B cell (primary cell): Measurements from ENCODE around the gene QSER1. TPM values are rescaled to one million over a fixed set of nuclear protein-coding genes. Genes with fewer than 3 reads are reported as not detected.
"Not testable (repeated sequence)": the region's sequence is repeated elsewhere in the genome, so short reads cannot be mapped to it uniquely, and the experiment has no call there.

Experiments used
- ATAC-seq: fragments of 200-7000 bp; cut with Tn5 transposase; one replicate; pipeline ENCODE4 v1.10.0; 2021; ENCODE audit warnings: low read depth, mild to moderate bottlenecking, moderate number of reproducible peaks, moderate library complexity
- CTCF ChIA-PET: fragments of 350-600 bp; sonication (Branson Sonifier 250); formaldehyde crosslinking; loops from one replicate; lab custom pipeline; 2021; ENCODE audit warnings: antibody characterized with exemption, inconsistent platforms; lab: Charles Lee
- POLR2A ChIA-PET: fragments of 350-600 bp; sonication (Branson Sonifier 250); formaldehyde crosslinking; loops from one replicate; lab custom pipeline; 2021; ENCODE audit warnings: antibody characterized with exemption; lab: Charles Lee
- DNase-seq: peaks from one replicate; pipeline ENCODE4 v3.0.0; 2013
- H2AFZ ChIP-seq: 2 replicates; pipeline ENCODE4 v1.6.1; 2012; ENCODE audit warnings: mild to moderate bottlenecking, low read depth, low read length; ENCODE audit not compliant: insufficient read depth, poor library complexity, severe bottlenecking
- H3K27ac ChIP-seq, 2 donors: 1 replicate in 1 of 2; 2 replicates in 1 of 2; pipeline ENCODE4 v1.5.1; 2012 to 2013; ENCODE audit warnings: low read length in 2 of 2, mild to moderate bottlenecking in 2 of 2, moderate library complexity in 1 of 2
- H3K27me3 ChIP-seq, 4 experiments: fragments of 200-600 bp in 1 of 4; sonication (generic) in 1 of 4; replicated peaks in 1 of 4; 1 replicate in 2 of 4; 2 replicates in 2 of 4; pipeline versions ENCODE4 v1.6.1 to v1.7.0; 2013 to 2016; ENCODE audit warnings: low read length in 3 of 4, mild to moderate bottlenecking in 2 of 4, mixed read lengths in 1 of 4, moderate library complexity in 1 of 4; ENCODE audit not compliant: insufficient read depth in 4 of 4, control insufficient read depth in 3 of 4; ENCODE audit errors: control extremely low read depth in 1 of 4
- H3K36me3 ChIP-seq, 2 experiments: replicated peaks in 1 of 2; 1 replicate in 1 of 2; 2 replicates in 1 of 2; pipeline versions ENCODE4 v1.6.1 to v1.7.1; 2013; ENCODE audit warnings: low read length in 1 of 2; ENCODE audit not compliant: insufficient read depth in 2 of 2, control insufficient read depth in 1 of 2; ENCODE audit errors: control extremely low read depth in 1 of 2, extremely low read depth in 1 of 2
- H3K4me1 ChIP-seq, 2 donors: fragments of 200-600 bp in 1 of 2; sonication (generic) in 1 of 2; 1 replicate in 1 of 2; 2 replicates in 1 of 2; pipeline versions ENCODE4 v1.5.1 to v1.6.1; 2013 to 2017; ENCODE audit warnings: low read length in 2 of 2; ENCODE audit not compliant: control insufficient read depth in 2 of 2, insufficient read depth in 2 of 2
- H3K4me2 ChIP-seq: replicated peaks from 2 replicates; pipeline ENCODE3; 2012; ENCODE audit warnings: mild to moderate bottlenecking, low read depth, low read length; ENCODE audit not compliant: poor library complexity, severe bottlenecking
- H3K4me3 ChIP-seq, 5 experiments: fragments of 200-600 bp in 1 of 5; sonication (generic) in 1 of 5; 1 replicate in 3 of 5; 2 replicates in 2 of 5; pipeline versions ENCODE4 v1.5.1 to v1.7.0; 2011 to 2016; ENCODE audit warnings: low read length in 4 of 5, mild to moderate bottlenecking in 4 of 5, low read depth in 2 of 5, control low read depth in 1 of 5, moderate library complexity in 1 of 5; ENCODE audit not compliant: insufficient read depth in 1 of 5; ENCODE audit errors: control extremely low read depth in 1 of 5, extremely low read depth in 1 of 5
- H3K79me2 ChIP-seq: fragments of 200-600 bp; sonication (generic); one replicate; pipeline ENCODE4 v1.6.0; 2016; ENCODE audit warnings: low read length; ENCODE audit not compliant: control insufficient read depth, insufficient read depth
- H3K9ac ChIP-seq: fragments of 200-600 bp; sonication (generic); 2 replicates; pipeline ENCODE4 v1.6.1; 2017; ENCODE audit warnings: mild to moderate bottlenecking, low read length, moderate library complexity
- H3K9me3 ChIP-seq, 3 donors: one replicate each; pipeline versions ENCODE4 v1.6.1 to v1.7.1; 2013; ENCODE audit warnings: low read length in 2 of 3; ENCODE audit not compliant: control insufficient read depth in 2 of 3, insufficient read depth in 1 of 3; ENCODE audit errors: control extremely low read depth in 1 of 3
- H4K20me1 ChIP-seq: 2 replicates; pipeline ENCODE4 v1.6.0; 2012; ENCODE audit warnings: mild to moderate bottlenecking, low read length; ENCODE audit not compliant: insufficient read depth, control insufficient read depth, poor library complexity, severe bottlenecking
- H3K27ac Mint-ChIP-seq: one replicate; pipeline ENCODE4 v1.8.0; 2021; ENCODE audit warnings: mixed read lengths
- H3K27me3 Mint-ChIP-seq: one replicate; pipeline ENCODE4 v1.8.0; 2021; ENCODE audit warnings: mixed read lengths
- H3K4me1 Mint-ChIP-seq: one replicate; pipeline ENCODE4 v1.8.0; 2021; ENCODE audit warnings: mixed read lengths
- H3K4me3 Mint-ChIP-seq: one replicate; pipeline ENCODE4 v1.8.0; 2021; ENCODE audit warnings: mixed read lengths
- H3K9me3 Mint-ChIP-seq: one replicate; pipeline ENCODE4 v1.8.0; 2022; ENCODE audit warnings: mixed read lengths; ENCODE audit not compliant: insufficient read depth
- CTCF ChIP-seq: fragments of 200-600 bp; IDR thresholded peaks from one replicate; pipeline ENCODE4 v1.8.0; 2022; ENCODE audit warnings: antibody characterized with exemption, mild to moderate bottlenecking
- EZH2 ChIP-seq: IDR thresholded peaks from 2 replicates; pipeline ENCODE4 v1.6.1; 2012; ENCODE audit warnings: borderline replicate concordance, low read depth, mild to moderate bottlenecking, moderate library complexity, low read length; ENCODE audit not compliant: insufficient read depth, poor library complexity, severe bottlenecking
- WGBS: methylation state at CpG from one replicate; pipeline ENCODE4 v1.1.5; 2013; ENCODE audit warnings: missing lambda C conversion rate; ENCODE audit not compliant: insufficient coverage; 5-methylcytosine and 5-hydroxymethylcytosine counted together
- intact Hi-C: fragments of 100-400 bp; cut with micrococcal nuclease; formaldehyde crosslinking; loops from one replicate; pipeline ENCODE4 v1.10.0; 2022
- polyA plus RNA-seq: library from polyadenylated mRNA; depleted of rRNA; stranded (reverse); fragments of >200 nt; gene quantifications from 2 replicates; pipeline ENCODE4 v1.2.3, GENCODE V29; 2012
- total RNA-seq, 2 donors: library from RNA; stranded (reverse); fragments of 120-200 nt in 1 of 2; gene quantifications; 1 replicate in 1 of 2; 2 replicates in 1 of 2; pipeline versions ENCODE4 v1.2.3 to v1.2.4, GENCODE V29; 2013 to 2022

QSER1 gene
- total and polyA plus RNA-seq, 2 donors (not counting 1 experiment from before 2014, with no cell fraction given) = 2.5 to 23.1 TPM

GRCh38 chr11:32861850-32862577, 30.6 kb upstream of the QSER1 start:
- no peak overlapping the region for H3K27ac Mint-ChIP-seq
- Histone ChIP-seq H3K27me3 (peaks cover 0 to 3% (median 0%) of the 10 kb centered on the region in 4 experiments), H3K4me3 (no peak overlapping the region), H3K79me2 (no peaks in the 10 kb centered on the region), H3K36me3 (no peaks in the 10 kb centered on the region), H3K9me3 (no peaks in the 10 kb centered on the region), H3K27ac (no peak overlapping the region), H3K4me1 (no peaks in the 10 kb centered on the region), H2AFZ (no peak overlapping the region), H4K20me1 (no peaks in the 10 kb centered on the region), H3K9ac (no peak overlapping the region), H3K4me2 (no peak overlapping the region)
- peaks cover 8% of the 10 kb centered on the region for H3K27me3 Mint-ChIP-seq
- CTCF ChIA-PET = no interaction called here
- DNase-seq (no peak), ATAC-seq (no peak)
- no peaks in the 10 kb centered on the region for H3K9me3 Mint-ChIP-seq
- H3K4me1 Mint-ChIP-seq = no peaks in the 10 kb centered on the region
- TF ChIP-seq EZH2 (no peak), CTCF (no peak)
- H3K4me3 Mint-ChIP-seq = no peak overlapping the region
- POLR2A ChIA-PET = no interaction called here
- intact Hi-C loops = no loop called here
- WGBS = 94% methylated on average over 3 of the region's 3 CpGs

GRCh38 chr11:32864555-32864954, 28.1 kb upstream of the QSER1 start:
- H3K4me3 ChIP-seq = no peak overlapping the region
- ATAC-seq (no peak), DNase-seq (no peak)
- Mint-ChIP-seq H3K27me3 (peaks cover 8% of the 10 kb centered on the region), H3K4me3 (no peak overlapping the region), H3K27ac (no peak overlapping the region), H3K4me1 (no peaks in the 10 kb centered on the region), H3K9me3 (peaks cover 5% of the 10 kb centered on the region)
- no peak overlapping the region for H3K9ac ChIP-seq
- intact Hi-C loops = no loop called here
- H3K36me3 ChIP-seq = no peaks in the 10 kb centered on the region
- H4K20me1 ChIP-seq = no peaks in the 10 kb centered on the region
- CTCF ChIA-PET = no interaction called here
- POLR2A ChIA-PET = no interaction called here
- H2AFZ ChIP-seq = no peak overlapping the region
- H3K27me3 ChIP-seq = peaks cover 0 to 3% (median 0%) of the 10 kb centered on the region in 4 experiments
- no peak overlapping the region for H3K27ac ChIP-seq
- no peak overlapping the region for H3K4me2 ChIP-seq
- TF ChIP-seq EZH2 = no peak
- no peak for TF ChIP-seq CTCF
- no peaks in the 10 kb centered on the region for H3K79me2 ChIP-seq
- peaks cover 0 to 1% (median 0%) of the 10 kb centered on the region in 3 donors for H3K9me3 ChIP-seq
- H3K4me1 ChIP-seq = no peaks in the 10 kb centered on the region

- H3K4me1 ChIP-seq, H3K36me3 ChIP-seq, DNase-seq, H3K27me3 ChIP-seq, ATAC-seq, H3K4me2 ChIP-seq, H3K27ac ChIP-seq, H2AFZ ChIP-seq, H3K79me2 ChIP-seq, H3K27ac Mint-ChIP-seq, H4K20me1 ChIP-seq, H3K4me3 ChIP-seq, intact Hi-C loops, H3K9ac ChIP-seq, H3K4me3 Mint-ChIP-seq, POLR2A ChIA-PET, H3K4me1 Mint-ChIP-seq, H3K9me3 ChIP-seq: not testable (repeated sequence)
- Mint-ChIP-seq H3K9me3 (peaks cover 12% of the 10 kb centered on the region), H3K27me3 (peaks cover 13% of the 10 kb centered on the region)
- CTCF ChIA-PET = interaction anchor here (0.7 kb wide), 1 partner anchor 590 kb away, joined by 3 read pairs; no protein-coding TSS in a partner anchor
- WGBS = no CpG with 5 or more reads among the region's 4 CpGs
Measured at GRCh38 chr11:32868752-32869151, 23.9 kb upstream of the QSER1 start.
